Left renal pelvis (tissue), 4 donors: ENCODE results near the gene PPP1R13B. TPM values are rescaled to one million over a fixed set of nuclear protein-coding genes. Genes with fewer than 3 reads are reported as not detected.
"Not testable (repeated sequence)": the region's sequence is repeated elsewhere in the genome, so short reads cannot be mapped to it uniquely, and the experiment has no call there.

Experiments
- DNase-seq, 4 donors: peaks; one replicate each; pipeline ENCODE4 v3.0.0-alpha.2; 2013; ENCODE audit warnings: low read depth in 4 of 4, low spot score in 3 of 4
- polyA plus RNA-seq, 4 donors: library from polyadenylated mRNA; unstranded; fragments of 120-200 nt; gene quantifications; one replicate each; pipeline ENCODE4 v1.2.1, GENCODE V29; 2013; ENCODE audit not compliant: insufficient read length in 4 of 4

PPP1R13B gene
- polyA plus RNA-seq, 4 donors: 14.5 to 38.8 (median 32.8) TPM

- no peak for DNase-seq
Measured at GRCh38 chr14:103703433-103704385, 143.7 kb downstream of the PPP1R13B start.

- DNase-seq: no peak
Measured at GRCh38 chr14:103702497-103703432, 144.6 kb downstream of the PPP1R13B start.

GRCh38 chr14:103702095-103702494 lies 145.3 kb downstream of the PPP1R13B start:
- DNase-seq: no peak

GRCh38 chr14:103700753-103701490 lies 146.5 kb downstream of the PPP1R13B start:
- no peak for DNase-seq

GRCh38 chr14:103699901-103700752 lies 147.2 kb downstream of the PPP1R13B start:
- no peak for DNase-seq

- no peak for DNase-seq
Measured at GRCh38 chr14:103699261-103699661, 148.1 kb downstream of the PPP1R13B start.

- DNase-seq: no peak
Measured at GRCh38 chr14:103698380-103699260, 148.8 kb downstream of the PPP1R13B start.

- DNase-seq: no peak
Measured at GRCh38 chr14:103697603-103698379, 149.6 kb downstream of the PPP1R13B start.

- DNase-seq: no peak
Measured at GRCh38 chr14:103697206-103697602, 150.2 kb downstream of the PPP1R13B start.

- no peak for DNase-seq
Measured at GRCh38 chr14:103696466-103697071, 150.8 kb downstream of the PPP1R13B start.

GRCh38 chr14:103696070-103696402 lies 151.3 kb downstream of the PPP1R13B start:
- no peak for DNase-seq

GRCh38 chr14:103695296-103696069 lies 151.9 kb downstream of the PPP1R13B start:
- no peak for DNase-seq

- no peak for DNase-seq
Measured at GRCh38 chr14:103694572-103695026, 152.8 kb downstream of the PPP1R13B start.

- no peak for DNase-seq
Measured at GRCh38 chr14:103693515-103693914, 153.9 kb downstream of the PPP1R13B start.

GRCh38 chr14:103692871-103693270 lies 154.5 kb downstream of the PPP1R13B start:
- no peak for DNase-seq

- no peak for DNase-seq
Measured at GRCh38 chr14:103692159-103692558, 155.2 kb downstream of the PPP1R13B start.

- not testable (repeated sequence) for DNase-seq
Measured at GRCh38 chr14:103691655-103692054, 155.7 kb downstream of the PPP1R13B start.
